Measurements from ENCODE around the gene ZNF804B.
A peak's percentile ranks its signal among the peaks of the same experiment; 100 is the strongest.

Gene ZNF804B

DNA sequence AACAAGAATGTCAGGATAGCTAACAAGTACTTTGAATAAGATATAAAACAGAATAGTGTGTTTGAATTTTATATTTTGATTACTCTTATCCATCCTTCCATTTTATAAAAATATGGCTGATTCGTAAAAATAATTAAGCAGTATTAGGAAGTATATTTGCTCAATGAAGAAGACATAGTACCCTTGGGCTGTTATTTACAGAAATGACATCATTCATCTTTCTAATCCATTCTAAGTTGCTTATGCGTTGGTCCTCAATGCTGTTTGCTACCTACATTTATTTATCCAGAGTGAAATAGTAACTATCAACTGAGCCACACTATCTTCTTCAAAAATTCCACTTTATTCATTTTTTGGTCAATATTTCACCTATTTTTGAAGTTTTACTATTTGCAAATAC, 2.1 kb upstream of the ZNF804B start:
- no peak for TF ChIP-seq CSDC2 (CRISPR knock-in tag; IDR thresholded peaks at IDR 0.05)
- TF ChIP-seq ZNF8 (CRISPR knock-in tag; IDR thresholded peaks at IDR 0.05), result no peak
- no peak for TF ChIP-seq ZFP30 (CRISPR knock-in tag; IDR thresholded peaks at IDR 0.05)
- TF ChIP-seq ZNF70 (CRISPR knock-in tag; IDR thresholded peaks at IDR 0.05), result no peak
- TF ChIP-seq, protein P1, sequence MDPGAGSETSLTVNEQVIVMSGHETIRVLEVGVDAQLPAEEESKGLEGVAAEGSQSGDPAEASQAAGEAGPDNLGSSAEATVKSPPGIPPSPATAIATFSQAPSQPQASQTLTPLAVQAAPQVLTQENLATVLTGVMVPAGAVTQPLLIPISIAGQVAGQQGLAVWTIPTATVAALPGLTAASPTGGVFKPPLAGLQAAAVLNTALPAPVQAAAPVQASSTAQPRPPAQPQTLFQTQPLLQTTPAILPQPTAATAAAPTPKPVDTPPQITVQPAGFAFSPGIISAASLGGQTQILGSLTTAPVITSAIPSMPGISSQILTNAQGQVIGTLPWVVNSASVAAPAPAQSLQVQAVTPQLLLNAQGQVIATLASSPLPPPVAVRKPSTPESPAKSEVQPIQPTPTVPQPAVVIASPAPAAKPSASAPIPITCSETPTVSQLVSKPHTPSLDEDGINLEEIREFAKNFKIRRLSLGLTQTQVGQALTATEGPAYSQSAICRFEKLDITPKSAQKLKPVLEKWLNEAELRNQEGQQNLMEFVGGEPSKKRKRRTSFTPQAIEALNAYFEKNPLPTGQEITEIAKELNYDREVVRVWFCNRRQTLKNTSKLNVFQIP (CRISPR knock-in tag; IDR thresholded peaks at IDR 0.05; ENCODE audit: borderline replicate concordance, low read depth), result no peak
- no peak for TF ChIP-seq TOX (CRISPR knock-in tag; IDR thresholded peaks at IDR 0.05; ENCODE audit: borderline replicate concordance)
- TF ChIP-seq, protein P2, sequence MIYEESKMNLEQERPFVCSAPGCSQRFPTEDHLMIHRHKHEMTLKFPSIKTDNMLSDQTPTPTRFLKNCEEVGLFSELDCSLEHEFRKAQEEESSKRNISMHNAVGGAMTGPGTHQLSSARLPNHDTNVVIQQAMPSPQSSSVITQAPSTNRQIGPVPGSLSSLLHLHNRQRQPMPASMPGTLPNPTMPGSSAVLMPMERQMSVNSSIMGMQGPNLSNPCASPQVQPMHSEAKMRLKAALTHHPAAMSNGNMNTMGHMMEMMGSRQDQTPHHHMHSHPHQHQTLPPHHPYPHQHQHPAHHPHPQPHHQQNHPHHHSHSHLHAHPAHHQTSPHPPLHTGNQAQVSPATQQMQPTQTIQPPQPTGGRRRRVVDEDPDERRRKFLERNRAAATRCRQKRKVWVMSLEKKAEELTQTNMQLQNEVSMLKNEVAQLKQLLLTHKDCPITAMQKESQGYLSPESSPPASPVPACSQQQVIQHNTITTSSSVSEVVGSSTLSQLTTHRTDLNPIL (CRISPR knock-in tag; IDR thresholded peaks at IDR 0.05; ENCODE audit: low read depth), result no peak
- TF ChIP-seq ISL1 (CRISPR knock-in tag; IDR thresholded peaks at IDR 0.05), result no peak
- no peak for TF ChIP-seq ARNTL (CRISPR knock-in tag; IDR thresholded peaks at IDR 0.05; ENCODE audit: borderline replicate concordance, low read depth)
- TF ChIP-seq ZFP3 (CRISPR knock-in tag; IDR thresholded peaks at IDR 0.05), result no peak
- TF ChIP-seq RARB (CRISPR knock-in tag; IDR thresholded peaks at IDR 0.05), result no peak
- no peak for TF ChIP-seq ZNF565 (CRISPR knock-in tag; conservative IDR thresholded peaks at IDR 0.05; ENCODE audit: low read depth)
- no peak for ATAC-seq

DNA sequence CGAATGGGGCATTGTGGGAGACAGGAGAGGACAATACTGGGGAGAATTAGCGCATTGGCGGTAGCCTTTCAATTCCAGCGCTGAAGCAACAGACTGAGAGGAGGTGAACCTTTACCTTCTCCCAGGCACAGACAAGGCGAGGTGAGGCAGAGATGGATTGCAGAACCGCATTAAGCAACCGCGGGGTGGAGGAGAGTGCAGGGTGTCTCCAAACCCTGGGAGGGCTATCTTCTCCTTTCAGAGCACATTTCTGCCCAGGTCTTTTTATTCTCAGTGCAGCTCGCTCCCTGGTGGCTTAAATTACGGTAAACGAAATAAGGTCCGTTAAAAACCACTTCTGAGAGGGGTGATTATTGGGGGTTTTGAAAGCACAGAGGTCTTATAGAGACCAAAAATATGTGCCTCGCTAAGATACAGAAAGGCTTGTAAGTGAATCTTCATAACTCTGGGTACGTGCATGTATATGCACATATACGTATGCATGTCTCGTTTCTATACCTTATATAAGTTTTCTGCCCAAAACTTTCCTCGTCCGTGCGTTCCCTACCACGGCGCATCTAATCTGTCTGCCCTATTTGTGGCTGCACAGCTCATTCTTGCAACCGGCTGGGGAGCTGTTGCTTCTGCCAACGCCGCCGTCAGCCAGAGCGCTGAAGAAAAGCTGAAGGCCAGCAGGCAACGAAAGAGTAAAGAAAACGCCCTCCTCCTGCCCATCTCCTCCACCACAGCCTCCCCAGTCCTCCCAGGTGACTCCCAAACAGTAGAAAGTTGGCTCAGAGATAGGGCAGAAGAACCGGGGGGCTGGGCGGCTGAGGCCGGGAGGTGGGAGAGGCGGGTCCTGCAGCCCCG, 895 bp upstream of the ZNF804B start:
- ATAC-seq, result peak; percentile 85

DNA sequence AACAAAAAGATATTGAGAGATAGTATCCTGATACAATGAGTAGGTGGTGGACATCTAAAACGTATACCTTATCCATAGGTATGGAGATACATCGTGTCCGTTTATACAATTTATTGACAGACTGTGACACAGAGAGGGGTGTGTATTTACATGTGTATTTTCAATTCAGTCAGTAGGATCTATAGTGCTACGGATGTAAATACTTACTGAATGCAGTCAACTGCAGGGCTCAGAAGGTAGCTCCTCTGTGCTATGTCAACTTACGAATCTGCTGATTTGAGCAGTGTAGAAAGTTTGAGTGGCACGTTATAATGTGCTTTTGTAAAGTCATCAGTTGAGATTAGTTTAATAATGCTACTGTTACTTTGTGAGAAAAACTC, 626 bp downstream of the ZNF804B start:
- ATAC-seq, result peak; percentile 23
- TF ChIP-seq, protein P3, sequence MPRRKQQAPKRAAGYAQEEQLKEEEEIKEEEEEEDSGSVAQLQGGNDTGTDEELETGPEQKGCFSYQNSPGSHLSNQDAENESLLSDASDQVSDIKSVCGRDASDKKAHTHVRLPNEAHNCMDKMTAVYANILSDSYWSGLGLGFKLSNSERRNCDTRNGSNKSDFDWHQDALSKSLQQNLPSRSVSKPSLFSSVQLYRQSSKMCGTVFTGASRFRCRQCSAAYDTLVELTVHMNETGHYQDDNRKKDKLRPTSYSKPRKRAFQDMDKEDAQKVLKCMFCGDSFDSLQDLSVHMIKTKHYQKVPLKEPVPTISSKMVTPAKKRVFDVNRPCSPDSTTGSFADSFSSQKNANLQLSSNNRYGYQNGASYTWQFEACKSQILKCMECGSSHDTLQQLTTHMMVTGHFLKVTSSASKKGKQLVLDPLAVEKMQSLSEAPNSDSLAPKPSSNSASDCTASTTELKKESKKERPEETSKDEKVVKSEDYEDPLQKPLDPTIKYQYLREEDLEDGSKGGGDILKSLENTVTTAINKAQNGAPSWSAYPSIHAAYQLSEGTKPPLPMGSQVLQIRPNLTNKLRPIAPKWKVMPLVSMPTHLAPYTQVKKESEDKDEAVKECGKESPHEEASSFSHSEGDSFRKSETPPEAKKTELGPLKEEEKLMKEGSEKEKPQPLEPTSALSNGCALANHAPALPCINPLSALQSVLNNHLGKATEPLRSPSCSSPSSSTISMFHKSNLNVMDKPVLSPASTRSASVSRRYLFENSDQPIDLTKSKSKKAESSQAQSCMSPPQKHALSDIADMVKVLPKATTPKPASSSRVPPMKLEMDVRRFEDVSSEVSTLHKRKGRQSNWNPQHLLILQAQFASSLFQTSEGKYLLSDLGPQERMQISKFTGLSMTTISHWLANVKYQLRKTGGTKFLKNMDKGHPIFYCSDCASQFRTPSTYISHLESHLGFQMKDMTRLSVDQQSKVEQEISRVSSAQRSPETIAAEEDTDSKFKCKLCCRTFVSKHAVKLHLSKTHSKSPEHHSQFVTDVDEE (CRISPR knock-in tag; IDR thresholded peaks at IDR 0.05), result no peak
- TF ChIP-seq TCF4 (CRISPR knock-in tag; IDR thresholded peaks at IDR 0.05; ENCODE audit: borderline replicate concordance), result no peak
- TF ChIP-seq RARB (CRISPR knock-in tag; IDR thresholded peaks at IDR 0.05), result no peak
- TF ChIP-seq CSDC2 (CRISPR knock-in tag; IDR thresholded peaks at IDR 0.05), result no peak
- TF ChIP-seq, protein P4, sequence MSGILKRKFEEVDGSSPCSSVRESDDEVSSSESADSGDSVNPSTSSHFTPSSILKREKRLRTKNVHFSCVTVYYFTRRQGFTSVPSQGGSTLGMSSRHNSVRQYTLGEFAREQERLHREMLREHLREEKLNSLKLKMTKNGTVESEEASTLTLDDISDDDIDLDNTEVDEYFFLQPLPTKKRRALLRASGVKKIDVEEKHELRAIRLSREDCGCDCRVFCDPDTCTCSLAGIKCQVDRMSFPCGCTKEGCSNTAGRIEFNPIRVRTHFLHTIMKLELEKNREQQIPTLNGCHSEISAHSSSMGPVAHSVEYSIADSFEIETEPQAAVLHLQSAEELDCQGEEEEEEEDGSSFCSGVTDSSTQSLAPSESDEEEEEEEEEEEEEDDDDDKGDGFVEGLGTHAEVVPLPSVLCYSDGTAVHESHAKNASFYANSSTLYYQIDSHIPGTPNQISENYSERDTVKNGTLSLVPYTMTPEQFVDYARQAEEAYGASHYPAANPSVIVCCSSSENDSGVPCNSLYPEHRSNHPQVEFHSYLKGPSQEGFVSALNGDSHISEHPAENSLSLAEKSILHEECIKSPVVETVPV (CRISPR knock-in tag; IDR thresholded peaks at IDR 0.05), result no peak
- TF ChIP-seq ESRRG (CRISPR knock-in tag; IDR thresholded peaks at IDR 0.05), result no peak
- no peak for TF ChIP-seq ZFP30 (CRISPR knock-in tag; IDR thresholded peaks at IDR 0.05)
- TF ChIP-seq, protein P5, sequence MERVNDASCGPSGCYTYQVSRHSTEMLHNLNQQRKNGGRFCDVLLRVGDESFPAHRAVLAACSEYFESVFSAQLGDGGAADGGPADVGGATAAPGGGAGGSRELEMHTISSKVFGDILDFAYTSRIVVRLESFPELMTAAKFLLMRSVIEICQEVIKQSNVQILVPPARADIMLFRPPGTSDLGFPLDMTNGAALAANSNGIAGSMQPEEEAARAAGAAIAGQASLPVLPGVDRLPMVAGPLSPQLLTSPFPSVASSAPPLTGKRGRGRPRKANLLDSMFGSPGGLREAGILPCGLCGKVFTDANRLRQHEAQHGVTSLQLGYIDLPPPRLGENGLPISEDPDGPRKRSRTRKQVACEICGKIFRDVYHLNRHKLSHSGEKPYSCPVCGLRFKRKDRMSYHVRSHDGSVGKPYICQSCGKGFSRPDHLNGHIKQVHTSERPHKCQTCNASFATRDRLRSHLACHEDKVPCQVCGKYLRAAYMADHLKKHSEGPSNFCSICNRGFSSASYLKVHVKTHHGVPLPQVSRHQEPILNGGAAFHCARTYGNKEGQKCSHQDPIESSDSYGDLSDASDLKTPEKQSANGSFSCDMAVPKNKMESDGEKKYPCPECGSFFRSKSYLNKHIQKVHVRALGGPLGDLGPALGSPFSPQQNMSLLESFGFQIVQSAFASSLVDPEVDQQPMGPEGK (CRISPR knock-in tag; IDR thresholded peaks at IDR 0.05; ENCODE audit: borderline replicate concordance), result no peak
- TF ChIP-seq TOX (CRISPR knock-in tag; IDR thresholded peaks at IDR 0.05; ENCODE audit: borderline replicate concordance), result no peak
- TF ChIP-seq ZFP3 (CRISPR knock-in tag; IDR thresholded peaks at IDR 0.05), result no peak
- TF ChIP-seq, protein P1 (CRISPR knock-in tag; IDR thresholded peaks at IDR 0.05; ENCODE audit: borderline replicate concordance, low read depth), result no peak
- TF ChIP-seq SNAI2 (CRISPR knock-in tag; IDR thresholded peaks at IDR 0.05), result no peak
- TF ChIP-seq GLIS3 (CRISPR knock-in tag; IDR thresholded peaks at IDR 0.05), result no peak
- TF ChIP-seq ZNF565 (CRISPR knock-in tag; conservative IDR thresholded peaks at IDR 0.05; ENCODE audit: low read depth), result no peak
- TF ChIP-seq ZC3H10 (CRISPR knock-in tag; IDR thresholded peaks at IDR 0.05), result no peak
- no peak for TF ChIP-seq PPARA (CRISPR knock-in tag; IDR thresholded peaks at IDR 0.05; ENCODE audit: borderline replicate concordance)

More for the DNA sequence above, 895 bp upstream of the ZNF804B start:
- TF ChIP-seq ZNF8 (CRISPR knock-in tag; IDR thresholded peaks at IDR 0.05), result no peak
- no peak for TF ChIP-seq ZFP30 (CRISPR knock-in tag; IDR thresholded peaks at IDR 0.05)
- TF ChIP-seq ISL1 (CRISPR knock-in tag; IDR thresholded peaks at IDR 0.05), result no peak
- TF ChIP-seq, protein P2 (CRISPR knock-in tag; IDR thresholded peaks at IDR 0.05; ENCODE audit: low read depth), result no peak
- TF ChIP-seq SNAI2 (CRISPR knock-in tag; IDR thresholded peaks at IDR 0.05), result no peak
- no peak for TF ChIP-seq ZNF565 (CRISPR knock-in tag; conservative IDR thresholded peaks at IDR 0.05; ENCODE audit: low read depth)
- no peak for TF ChIP-seq TCF4 (CRISPR knock-in tag; IDR thresholded peaks at IDR 0.05; ENCODE audit: borderline replicate concordance)

All from SK-N-SH treated with all-trans-retinoic acid at 6 μM for 48 hours (cell line).